ENCODE measurements around the gene FANCC.

The FANCC gene

DNA sequence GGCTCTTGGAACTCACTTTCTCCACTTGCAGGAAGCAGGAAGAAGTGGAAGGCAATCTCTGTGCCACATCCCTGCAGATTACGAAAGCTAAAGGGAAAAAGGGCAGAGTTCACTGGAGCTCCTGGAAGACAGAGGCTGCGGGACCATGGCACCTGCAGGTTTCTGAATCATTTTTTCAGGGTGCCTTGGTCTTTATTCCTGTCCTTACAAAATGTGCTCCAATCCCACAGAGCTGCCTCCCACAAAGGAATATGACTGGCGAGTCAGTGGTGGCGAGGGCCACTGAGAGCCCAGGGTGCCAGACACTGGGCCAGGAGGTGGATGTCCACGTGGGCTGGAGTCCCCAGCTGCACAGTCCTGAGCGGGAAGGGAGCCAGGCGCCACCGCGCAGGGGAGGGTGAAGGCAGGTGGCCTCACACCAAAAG is 183.0 kb downstream of the FANCC start:
- in situ Hi-C loops (cut with MboI; ENCODE audit: low pct_unique_long_range_greater_than_20kb, low sequenced_read_pairs) = loop anchor here (25.0 kb wide), 1 partner anchor 347 kb away; no protein-coding TSS in a partner anchor
- no peak for DNase-seq

- in situ Hi-C loops (cut with MboI; ENCODE audit: low pct_unique_long_range_greater_than_20kb, low sequenced_read_pairs) = loop anchor here (25.0 kb wide), 1 partner anchor 346 kb away; no protein-coding TSS in a partner anchor
- DNase-seq = no peak
Observed at GRCh38 chr9:95133325-95133705, 184.2 kb downstream of the FANCC start.

- in situ Hi-C loops (cut with MboI; ENCODE audit: low pct_unique_long_range_greater_than_20kb, low sequenced_read_pairs) = loop anchor here (25.0 kb wide), 1 partner anchor 345 kb away; no protein-coding TSS in a partner anchor
- DNase-seq = no peak
Observed at GRCh38 chr9:95132366-95133324, 184.9 kb downstream of the FANCC start.

DNA sequence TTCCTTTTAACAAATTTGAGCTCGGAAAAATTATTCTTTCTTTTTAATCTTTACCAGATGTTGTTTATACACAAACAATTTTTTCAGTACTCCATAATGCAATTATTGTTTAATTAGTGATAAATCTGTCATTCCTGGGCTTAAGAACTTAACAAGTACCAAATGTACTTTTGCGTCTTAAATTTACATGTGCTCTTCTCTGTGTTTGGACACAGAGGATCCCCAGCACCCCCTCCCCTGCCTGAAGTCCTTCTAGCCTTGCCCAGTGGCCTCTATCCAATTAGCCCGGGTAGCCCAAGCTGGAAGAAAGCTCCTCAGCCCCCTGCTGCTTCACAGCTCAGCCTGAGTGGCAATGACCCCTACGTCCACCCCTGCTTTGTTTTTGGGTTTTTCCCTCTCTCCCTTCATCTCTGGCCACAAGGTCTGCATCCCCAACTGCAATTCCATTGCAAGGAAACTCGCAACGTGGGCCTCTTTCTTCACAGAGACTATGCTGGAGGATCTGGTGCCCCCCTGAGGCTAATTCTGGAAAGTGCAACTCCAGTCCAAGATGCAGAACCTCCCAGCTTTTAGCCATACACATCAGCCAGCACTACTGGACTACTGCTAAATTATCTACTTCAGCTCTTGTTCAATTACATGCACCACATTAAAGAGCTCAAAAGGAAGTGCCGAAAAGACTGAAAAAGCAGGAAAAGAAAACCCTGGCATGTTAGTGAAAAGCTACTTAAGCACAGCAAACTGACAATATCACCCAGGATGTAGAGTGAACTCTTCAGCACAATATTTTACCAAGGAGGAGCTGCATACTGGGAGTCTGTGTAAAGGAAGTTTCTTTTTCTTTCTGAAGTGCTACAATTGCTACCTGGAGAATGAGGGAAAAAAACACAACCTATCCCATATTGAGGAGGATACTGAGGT is 186.2 kb downstream of the FANCC start:
- peak; percentile 63 for DNase-seq
- in situ Hi-C loops (cut with MboI; ENCODE audit: low pct_unique_long_range_greater_than_20kb, low sequenced_read_pairs) = loop anchor here (25.0 kb wide), 1 partner anchor 344 kb away; no protein-coding TSS in a partner anchor

- no peak for DNase-seq
- in situ Hi-C loops (cut with MboI; ENCODE audit: low pct_unique_long_range_greater_than_20kb, low sequenced_read_pairs) = loop anchor here (25.0 kb wide), 1 partner anchor 343 kb away; no protein-coding TSS in a partner anchor
Observed at GRCh38 chr9:95130484-95130883, 187.0 kb downstream of the FANCC start.

- in situ Hi-C loops (cut with MboI; ENCODE audit: low pct_unique_long_range_greater_than_20kb, low sequenced_read_pairs) = loop anchor here (25.0 kb wide), 1 partner anchor 342 kb away; no protein-coding TSS in a partner anchor
- DNase-seq = no peak
Observed at GRCh38 chr9:95129476-95130291, 187.8 kb downstream of the FANCC start.

- DNase-seq = no peak
- in situ Hi-C loops (cut with MboI; ENCODE audit: low pct_unique_long_range_greater_than_20kb, low sequenced_read_pairs) = loop anchor here (25.0 kb wide), 1 partner anchor 341 kb away; no protein-coding TSS in a partner anchor
Observed at GRCh38 chr9:95128177-95128524, 189.4 kb downstream of the FANCC start.

- in situ Hi-C loops (cut with MboI; ENCODE audit: low pct_unique_long_range_greater_than_20kb, low sequenced_read_pairs) = loop anchor here (25.0 kb wide), 1 partner anchor 340 kb away; no protein-coding TSS in a partner anchor
- DNase-seq = peak; percentile 69
Observed at GRCh38 chr9:95127249-95128176, 190.0 kb downstream of the FANCC start.

DNA sequence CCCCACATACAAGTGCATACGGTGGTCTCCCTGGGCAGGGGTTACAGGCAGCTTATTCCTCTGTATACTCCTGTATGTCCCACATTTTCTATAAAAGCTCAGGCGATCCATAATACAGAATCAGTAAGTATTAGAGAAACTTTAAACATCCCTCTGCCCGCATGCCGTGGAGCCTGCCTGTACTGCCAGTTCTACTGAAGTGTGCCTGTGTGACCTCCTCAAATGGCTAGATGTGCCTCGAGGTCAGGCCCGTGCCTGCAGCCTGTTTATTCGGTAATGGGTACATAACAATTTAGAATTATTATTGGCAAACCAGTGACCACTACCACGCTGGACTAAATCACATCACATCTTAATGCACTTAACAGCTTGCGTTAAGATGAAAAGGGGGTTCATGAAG is 190.8 kb downstream of the FANCC start:
- in situ Hi-C loops (cut with MboI; ENCODE audit: low pct_unique_long_range_greater_than_20kb, low sequenced_read_pairs) = loop anchor here (25.0 kb wide), 1 partner anchor 339 kb away; no protein-coding TSS in a partner anchor
- no peak for DNase-seq

DNA sequence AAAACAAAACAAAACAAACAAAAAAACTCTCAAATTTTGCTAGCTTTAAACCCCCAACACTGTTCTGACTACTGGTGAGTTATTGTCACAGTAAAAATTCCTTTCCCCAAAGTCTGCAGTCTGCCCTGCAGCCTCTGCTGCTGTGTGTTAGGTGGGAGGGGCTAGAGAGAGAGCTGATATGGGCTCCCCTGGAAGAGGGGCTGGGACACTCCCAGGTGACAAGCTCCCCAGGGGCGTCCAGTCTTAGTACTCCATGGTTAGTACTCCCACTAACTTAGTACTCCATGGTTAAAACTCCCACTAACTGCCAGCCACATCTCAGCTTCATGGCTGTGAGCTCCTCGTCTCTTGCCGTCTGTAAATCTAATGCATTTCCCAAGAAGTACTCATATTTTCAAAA is 191.9 kb downstream of the FANCC start:
- DNase-seq = no peak
- in situ Hi-C loops (cut with MboI; ENCODE audit: low pct_unique_long_range_greater_than_20kb, low sequenced_read_pairs) = loop anchor here (25.0 kb wide), 1 partner anchor 338 kb away; no protein-coding TSS in a partner anchor

GRCh38 chr9:95124582-95125367 is 192.7 kb downstream of the FANCC start:
- in situ Hi-C loops (cut with MboI; ENCODE audit: low pct_unique_long_range_greater_than_20kb, low sequenced_read_pairs) = loop anchor here (25.0 kb wide), 1 partner anchor 337 kb away; no protein-coding TSS in a partner anchor
- no peak for DNase-seq

DNA sequence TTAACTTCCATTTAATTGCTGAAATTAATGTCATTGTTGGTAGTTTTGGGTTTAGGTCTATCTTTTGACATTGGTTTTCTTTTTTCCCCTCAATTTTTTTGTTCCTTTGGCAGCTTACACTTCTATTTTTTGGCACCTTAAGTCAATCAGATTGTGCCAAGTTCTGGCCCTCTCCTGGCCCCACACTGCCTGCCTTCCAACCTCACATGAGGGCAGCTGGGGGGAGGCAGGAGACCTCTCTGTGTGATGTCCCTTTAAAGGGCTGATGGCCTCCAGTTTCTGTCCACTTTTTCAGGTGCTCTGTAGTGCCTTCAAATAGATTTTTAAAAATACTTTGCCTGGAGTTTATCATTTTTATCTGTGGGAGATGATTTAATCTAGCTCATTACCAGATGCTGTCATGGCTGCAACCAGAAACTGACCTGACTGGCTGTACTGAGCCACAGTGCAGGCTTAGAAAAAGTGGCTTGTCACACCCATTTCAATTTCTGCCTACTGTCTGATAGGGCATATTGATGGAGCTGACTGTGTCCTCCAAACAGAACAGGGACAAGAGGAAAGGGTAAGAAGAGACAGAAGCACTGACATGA is 196.6 kb downstream of the FANCC start:
- in situ Hi-C loops (cut with MboI; ENCODE audit: low pct_unique_long_range_greater_than_20kb, low sequenced_read_pairs) = no loop called here
- DNase-seq = no peak

DNA sequence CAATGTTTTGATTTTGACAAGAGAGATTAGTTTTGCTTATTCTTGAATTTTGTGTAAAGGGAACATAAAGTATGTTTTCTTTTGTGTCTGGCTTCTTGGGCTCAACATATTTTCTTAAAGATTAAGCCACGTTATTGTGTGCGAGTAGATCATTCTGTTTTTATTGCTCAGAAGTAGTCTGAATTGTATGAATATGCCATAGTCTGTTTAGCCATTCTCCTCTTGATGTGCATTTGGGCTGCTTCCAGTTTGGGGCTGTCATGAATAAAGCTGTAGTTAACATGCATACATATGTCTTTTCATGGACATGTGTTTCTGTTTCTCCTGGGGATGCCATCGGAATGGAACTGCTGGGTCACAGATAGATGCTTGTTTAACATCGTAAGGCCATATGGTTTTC is 198.9 kb downstream of the FANCC start:
- in situ Hi-C loops (cut with MboI; ENCODE audit: low pct_unique_long_range_greater_than_20kb, low sequenced_read_pairs) = no loop called here
- DNase-seq = no peak

- in situ Hi-C loops (cut with MboI; ENCODE audit: low pct_unique_long_range_greater_than_20kb, low sequenced_read_pairs) = no loop called here
- no peak for DNase-seq
Observed at GRCh38 chr9:95116808-95117204, 200.7 kb downstream of the FANCC start.

DNA sequence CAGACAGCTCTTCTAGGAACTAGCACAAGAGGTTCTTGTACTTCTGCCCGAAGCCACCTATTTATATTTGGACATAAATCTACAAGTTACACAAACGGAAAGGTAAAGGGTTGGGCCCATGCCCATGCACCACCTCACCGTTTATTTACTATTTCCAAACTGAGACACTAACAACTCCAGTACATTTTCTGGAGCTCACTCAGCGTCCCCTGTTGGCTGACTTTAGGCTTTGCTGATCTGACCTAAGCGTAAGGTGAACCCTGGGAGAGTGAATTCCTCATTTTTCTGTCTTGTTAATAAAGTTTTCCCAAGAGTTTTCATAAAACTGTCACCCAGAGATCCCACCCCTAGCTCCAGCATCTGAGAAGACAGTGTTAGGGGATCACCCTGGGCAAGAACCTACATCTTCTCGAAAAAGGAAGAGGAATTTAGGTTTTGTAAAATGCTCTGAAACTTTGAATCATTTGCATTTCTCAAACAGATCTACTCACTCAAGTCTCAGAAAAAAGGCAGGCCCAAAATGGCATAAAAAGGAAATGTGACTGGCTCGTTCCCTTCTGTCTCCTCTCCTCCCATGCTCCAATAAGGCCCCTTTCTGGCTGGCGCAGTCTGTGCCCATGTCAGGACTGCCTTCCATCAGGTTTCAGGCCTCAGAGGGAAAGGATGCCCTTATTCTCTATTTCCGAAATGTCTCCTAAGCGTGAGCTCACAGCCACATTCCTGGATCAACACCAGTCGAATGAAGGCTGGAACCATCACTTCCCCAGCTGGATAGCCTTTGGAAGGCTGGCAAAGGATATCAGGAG is 201.3 kb downstream of the FANCC start:
- in situ Hi-C loops (cut with MboI; ENCODE audit: low pct_unique_long_range_greater_than_20kb, low sequenced_read_pairs) = no loop called here
- no peak for DNase-seq

DNA sequence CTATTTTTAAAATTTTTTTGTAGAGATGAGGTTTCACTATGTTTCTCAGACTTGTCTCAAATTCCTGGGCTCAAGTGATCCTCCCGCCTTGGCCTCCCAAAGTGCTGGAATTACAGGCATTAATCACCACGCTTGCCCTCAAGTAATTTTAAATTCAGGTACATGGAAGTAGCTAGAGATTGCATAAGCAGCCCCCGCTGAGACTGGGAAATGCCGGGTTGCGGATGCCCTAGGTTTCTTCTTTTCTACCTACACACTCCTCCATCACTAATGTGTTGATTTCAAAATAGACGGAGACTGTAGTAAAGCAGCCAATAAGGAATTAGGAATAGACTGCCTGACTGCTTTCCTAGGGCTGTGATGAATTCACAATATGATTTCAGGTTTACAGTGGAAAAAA is 202.4 kb downstream of the FANCC start:
- in situ Hi-C loops (cut with MboI; ENCODE audit: low pct_unique_long_range_greater_than_20kb, low sequenced_read_pairs) = no loop called here
- DNase-seq = no peak

Measured in KBM-7 (cell line).